Stimulated activated CD4-positive, alpha-beta T cell treated with anti-CD3 and anti-CD28 coated beads, Interleukin-4, amount 100 ng/mL, for 48 hours (primary cell): ENCODE data around the gene SEPTIN8.

ENCODE experiments used
- DNase-seq, 2 donors: peaks; one replicate each; pipeline ENCODE4 v3.0.0-alpha.2; 2020; ENCODE audit warnings: low read depth in 2 of 2

Gene SEPTIN8, protein sequence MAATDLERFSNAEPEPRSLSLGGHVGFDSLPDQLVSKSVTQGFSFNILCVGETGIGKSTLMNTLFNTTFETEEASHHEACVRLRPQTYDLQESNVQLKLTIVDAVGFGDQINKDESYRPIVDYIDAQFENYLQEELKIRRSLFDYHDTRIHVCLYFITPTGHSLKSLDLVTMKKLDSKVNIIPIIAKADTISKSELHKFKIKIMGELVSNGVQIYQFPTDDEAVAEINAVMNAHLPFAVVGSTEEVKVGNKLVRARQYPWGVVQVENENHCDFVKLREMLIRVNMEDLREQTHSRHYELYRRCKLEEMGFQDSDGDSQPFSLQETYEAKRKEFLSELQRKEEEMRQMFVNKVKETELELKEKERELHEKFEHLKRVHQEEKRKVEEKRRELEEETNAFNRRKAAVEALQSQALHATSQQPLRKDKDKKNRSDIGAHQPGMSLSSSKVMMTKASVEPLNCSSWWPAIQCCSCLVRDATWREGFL

DNA sequence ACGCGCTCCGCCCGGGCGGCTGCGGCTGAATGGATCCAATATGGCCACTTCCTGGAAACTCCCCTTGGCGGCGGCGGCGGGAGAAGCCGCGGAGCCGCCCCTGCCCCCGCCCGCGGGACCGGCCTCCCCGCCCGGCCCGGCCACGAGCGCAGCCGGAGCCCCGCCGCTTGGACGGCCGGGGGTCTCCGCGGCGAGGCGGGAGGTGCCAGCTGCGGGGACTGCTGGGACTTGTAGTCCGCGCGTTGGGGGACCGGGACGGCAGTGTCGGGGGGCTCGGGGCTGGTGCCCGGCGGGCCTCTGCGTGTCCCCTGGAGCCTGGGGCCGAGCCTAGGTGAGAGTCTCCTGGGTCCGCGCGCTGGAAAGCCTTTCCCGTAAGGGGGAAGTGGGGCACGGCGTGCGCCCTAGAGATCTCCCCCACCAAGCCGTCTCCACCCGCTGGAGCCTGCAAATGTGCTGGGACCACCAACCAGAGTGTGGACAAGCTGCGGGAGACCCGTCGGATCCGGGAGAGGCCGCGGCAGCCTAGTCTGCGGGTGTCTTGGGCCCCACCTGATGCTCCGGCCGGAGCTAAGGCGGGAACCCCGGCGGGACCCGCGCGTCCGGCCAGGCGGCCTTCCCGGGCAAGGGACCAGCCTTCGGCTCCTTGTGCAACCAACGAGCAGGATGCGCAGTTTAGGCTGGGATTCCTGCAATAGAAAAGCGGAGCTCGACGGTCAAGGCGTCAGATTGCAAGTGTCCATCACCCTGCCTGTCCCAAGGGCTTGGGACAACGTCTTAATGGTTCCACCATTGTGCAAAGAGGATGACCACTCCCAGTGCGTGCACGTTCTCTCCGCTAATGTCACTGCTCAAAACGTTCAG lies at the start of gene SEPTIN8:
Gene SEPTIN8 (minus strand): TSS at position 31 of the 861 bp plus-strand sequence. CDS start 102 bp downstream, outside the sequence.
- DNase-seq = peak; percentile 24 to 30

DNA sequence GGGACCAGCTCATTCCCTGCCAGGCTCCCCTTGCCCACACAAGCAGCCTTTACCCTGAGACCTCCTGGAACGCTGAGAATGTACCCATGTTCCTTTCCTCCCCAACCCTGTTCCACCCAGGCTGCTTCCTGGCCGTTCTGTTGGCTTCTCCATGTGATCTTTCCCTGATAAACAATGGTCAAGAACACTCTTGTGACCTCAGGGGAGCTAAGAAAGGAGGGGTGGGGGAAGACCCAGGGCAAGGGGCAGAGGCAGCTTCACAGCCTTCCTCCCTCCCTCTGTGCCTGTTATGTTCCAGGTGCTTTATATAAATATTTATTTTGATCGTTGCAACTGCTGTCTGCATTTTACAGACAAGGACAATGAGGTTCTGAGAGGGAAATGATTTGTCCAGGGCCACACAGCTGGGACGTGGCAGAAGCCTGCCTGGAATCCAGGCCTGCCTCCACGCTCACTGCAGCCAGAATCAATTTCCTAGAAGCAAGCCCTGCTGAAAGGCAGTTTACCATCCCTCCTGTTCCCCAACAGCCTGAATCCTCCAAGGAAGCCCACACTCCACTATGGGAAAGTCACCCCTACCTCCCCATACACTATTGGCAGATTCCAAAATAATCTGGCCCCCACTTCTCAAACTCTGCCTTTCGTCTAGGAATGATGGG lies 49.5 kb upstream of the SEPTIN8 start:
- DNase-seq = no peak

DNA sequence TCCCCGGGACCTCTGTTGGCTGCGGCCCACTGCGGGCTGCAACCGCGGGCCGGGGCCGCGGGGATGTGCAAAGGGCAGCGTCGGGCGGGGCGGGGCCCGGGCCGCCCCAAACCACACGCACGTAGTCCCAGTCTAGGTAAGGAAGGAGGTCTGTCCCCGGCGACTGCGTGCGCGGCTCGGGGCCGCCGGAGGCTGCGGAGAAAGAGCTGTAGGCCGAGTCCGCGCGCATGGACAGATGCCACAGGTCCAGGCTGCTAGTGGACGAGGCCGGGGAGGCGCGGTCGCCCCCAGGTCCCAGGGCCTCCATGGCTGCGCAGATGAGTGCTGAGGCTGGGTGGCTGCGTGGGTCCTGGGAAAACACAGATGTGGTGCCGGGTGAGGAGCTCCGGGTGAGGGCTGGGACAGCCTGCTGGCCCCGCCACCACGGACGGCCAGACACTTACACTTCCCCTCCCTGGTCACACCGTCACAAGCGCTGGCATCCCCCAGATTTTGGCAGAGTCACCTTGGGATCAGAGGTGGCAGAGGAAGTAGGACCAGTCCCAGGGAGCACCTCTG lies 48.9 kb upstream of the SEPTIN8 start:
- no peak for DNase-seq

DNA sequence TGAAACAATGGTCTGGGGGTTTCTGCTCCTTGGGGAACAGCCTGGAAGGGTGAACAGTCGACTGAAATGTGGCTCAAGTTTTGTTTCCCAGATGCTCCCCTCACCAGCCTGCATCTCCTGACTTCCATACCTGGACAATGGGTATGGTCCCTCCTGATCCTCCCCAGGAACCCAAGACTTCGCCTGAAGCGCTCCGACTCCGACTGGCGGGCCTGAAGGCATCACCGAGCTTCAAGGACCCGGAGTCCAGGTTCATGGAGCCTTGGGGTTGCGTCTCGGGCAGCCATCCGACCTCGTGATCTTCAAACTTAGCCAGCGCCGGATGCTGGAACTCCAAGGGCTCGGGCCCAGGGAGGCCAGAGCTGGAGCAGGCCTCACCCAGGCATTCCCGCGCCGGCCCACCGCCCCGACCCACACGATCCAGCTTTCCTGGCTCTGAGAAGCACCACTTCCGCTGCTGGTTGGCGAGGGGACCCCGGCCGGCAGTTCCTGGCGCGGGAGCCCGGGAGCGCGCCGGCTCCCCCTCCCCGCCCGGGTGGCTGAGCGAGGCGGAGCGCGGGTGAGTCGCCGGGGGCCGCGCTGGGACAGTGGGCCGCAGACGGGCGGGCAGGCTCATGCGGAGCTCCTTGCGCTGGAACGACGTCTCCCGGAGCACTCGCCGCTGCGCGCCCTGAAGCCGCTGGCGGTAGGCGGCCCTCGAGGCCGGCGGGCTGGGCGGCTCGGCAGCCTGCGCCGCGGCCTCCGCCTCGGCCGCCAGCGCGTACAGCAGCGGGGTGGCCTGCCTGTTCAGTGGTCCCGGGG lies 48.2 kb upstream of the SEPTIN8 start:
- no peak for DNase-seq

DNA sequence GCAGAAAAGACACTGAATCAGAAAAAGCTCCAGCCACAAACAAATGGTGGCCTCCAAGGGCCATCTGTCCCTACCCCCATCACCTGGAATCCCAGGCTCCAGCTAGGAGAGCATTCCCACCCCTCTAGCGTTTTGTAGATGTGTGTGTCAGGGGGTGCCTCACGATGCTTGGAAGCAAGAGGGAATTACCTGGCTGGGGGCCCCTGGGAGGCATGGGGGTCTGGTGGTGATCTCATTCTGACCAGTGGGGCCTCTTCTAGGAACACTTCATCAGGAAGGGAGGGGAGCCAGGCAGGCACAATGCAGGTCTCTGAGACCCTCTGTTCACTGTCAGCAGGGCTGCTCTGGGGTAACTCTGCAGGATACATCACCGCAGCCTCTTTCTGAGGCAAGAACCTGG lies 47.4 kb upstream of the SEPTIN8 start:
- no peak for DNase-seq

DNA sequence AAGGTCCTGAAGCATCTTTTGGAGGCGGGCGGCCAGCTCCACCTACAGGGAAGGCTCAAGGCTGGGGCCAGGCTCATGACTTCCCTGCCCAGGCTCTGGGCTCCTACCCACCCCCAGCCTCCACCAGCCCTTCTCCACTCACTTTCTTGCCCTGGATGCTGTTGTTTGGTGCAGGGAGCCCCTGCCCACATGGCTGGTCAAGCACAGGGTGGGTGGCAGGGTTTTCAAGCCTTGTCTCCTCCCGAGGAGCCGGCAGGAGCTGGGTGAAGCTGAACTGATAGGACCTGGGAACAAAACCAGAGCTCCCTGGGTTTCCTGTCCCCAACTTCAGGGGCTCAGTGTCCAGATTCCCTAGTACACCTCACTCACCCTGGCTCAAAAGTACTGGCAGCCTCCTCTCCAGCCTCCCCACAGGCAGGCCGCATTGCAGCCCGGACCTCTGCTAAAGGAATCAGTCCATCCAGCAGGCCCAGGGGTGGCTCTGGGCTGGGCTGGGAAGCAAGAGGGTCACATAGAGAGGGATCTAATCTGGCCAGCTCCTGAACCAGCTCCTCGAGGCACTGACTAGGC lies 46.5 kb upstream of the SEPTIN8 start:
- DNase-seq = no peak

DNA sequence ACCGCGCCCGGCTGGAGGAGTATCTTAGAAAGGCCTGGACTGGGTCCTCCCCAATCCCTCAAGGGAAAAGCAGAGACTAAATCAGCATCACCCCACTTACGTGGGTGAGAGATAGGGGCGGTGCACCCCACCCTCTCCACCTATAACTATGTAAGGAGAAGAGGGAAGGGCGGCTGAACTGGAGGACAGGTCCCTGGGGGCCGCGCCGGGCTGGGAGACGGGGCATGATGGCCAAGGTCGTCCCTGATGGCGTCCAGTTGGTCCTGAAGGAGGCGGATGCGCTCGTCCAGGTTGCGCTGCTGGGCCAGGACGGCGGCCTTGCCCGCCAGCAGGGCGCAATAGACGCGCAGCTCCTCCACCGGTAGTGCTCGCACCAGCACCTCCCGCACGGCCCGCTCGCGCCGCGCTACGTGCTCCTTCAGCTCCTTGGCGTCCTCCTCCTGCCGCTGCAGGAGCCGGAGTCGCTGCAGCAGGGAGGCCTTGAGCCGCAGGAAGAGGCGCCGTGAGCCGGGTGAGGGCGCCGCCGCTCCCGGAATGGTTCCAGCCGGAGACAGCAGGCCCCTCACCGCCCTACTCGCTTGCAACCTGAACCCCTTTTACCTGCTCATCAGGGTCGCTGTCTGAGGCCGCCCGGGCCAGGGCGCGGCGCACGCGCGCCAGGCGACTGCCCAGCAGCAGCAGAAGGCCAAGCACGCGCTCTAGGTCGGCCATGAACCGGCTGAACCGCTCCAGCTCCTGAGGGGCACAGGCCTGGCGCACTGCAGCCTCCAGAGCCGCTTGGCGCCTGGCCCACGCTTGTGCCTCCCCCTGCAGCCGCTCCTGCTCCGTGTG lies 45.8 kb upstream of the SEPTIN8 start:
- peak in 1 of 2 donors; percentile 19 for DNase-seq

DNA sequence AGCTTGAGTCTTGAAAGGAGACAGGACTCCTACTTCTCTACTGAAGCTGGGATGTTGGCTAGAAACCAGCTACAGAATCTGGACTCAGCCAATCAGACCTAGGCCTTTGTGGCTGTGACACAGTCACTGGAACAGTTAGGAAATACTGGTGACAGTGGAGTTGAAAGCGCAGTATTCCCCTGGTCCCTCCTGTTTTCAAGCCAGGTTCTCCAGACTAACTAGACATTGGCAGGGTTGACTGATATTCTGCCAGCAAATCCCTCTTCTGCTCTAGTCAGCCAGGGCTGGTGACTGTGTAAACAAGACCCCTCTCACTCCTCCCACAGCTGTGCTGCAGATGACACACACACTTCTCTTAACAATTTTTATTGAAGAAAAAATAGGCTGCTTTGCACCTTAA lies 44.8 kb upstream of the SEPTIN8 start:
- no peak for DNase-seq

DNA sequence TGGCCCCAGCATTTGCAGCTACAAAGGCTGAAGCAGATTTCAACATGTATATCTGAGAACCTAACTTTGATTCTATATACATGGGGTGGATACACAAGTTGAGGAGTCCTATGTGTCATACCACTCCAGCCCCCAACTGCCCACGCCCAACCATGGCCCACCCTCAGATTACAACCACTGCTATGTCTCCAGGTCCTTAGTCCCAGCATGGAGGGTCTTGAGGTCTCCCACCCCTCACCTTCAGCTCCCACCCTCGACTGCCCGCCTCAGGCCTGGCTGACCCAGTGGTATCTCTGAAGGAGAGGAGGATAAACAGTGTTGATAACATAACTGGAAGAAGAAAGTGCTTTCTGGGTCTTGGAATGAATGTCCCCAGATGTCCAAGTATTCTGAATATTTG lies 44.3 kb upstream of the SEPTIN8 start:
- no peak for DNase-seq

DNA sequence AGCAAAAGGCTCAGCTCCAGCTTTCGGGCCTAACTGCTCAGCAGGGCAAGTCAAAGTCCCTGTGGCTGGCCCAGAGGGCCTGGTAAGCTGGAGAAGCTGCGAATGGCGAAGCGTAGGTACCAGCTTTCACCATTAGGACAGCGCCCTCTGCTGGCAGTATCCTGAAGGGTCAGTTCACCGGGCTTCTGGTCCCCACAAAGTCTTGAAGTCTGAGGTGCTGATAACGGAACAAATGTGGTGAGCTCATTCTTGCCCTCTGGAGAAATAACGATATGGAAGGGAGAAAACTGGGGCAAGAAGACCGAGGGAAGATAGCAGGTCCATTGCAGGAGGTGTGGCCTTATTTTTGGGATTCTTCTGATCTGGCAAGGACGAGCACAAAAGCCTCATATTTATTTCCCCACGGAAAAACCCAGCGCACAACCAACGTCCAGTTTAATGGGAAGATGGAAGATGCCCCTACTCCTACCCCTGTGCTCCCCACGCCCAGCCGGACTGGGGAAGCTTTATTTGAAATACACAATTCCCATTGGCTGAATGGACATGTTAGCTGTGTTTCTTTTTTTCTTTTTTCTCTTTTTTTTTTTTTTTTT lies 43.2 kb upstream of the SEPTIN8 start:
- DNase-seq = peak; percentile 85 to 97

DNA sequence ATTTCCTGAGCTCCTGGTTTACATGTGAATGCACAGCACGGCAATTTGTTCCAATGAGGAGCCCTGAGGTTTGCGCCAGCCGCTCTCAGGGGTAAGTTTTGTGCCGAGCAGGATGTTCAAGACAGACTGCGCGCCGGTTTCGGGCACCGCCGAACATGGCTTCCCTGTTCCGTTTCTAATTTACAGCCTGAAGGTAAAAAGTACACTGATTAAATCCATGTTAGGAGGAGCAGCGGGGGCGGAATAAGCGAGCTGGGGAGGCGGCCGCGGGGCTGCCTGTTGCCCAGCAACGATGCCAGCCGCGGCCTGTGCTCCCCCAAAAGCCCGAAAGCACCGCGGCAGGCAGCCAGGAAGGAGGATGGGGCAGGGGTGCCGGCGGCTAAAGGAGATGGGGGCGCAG lies 42.4 kb upstream of the SEPTIN8 start:
- no peak for DNase-seq

DNA sequence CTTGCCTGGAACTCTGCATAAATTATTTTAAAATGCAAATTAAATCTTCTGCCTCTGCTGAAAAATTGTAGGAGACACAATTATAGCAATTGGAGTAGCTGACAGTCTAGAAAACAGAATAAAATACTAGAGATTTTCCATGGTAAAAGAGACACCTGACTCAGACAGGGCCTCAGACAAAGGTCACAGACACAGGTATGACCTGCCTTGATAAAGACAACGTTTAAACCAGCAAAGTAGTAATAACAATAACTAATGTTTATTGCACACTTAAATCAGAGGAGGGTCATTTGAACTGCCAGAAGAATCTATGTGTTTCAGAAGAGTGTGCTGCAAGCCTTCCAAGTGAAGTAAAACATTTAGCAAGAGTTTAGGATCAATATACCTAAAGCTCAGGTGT lies 40.0 kb upstream of the SEPTIN8 start:
- DNase-seq = no peak

DNA sequence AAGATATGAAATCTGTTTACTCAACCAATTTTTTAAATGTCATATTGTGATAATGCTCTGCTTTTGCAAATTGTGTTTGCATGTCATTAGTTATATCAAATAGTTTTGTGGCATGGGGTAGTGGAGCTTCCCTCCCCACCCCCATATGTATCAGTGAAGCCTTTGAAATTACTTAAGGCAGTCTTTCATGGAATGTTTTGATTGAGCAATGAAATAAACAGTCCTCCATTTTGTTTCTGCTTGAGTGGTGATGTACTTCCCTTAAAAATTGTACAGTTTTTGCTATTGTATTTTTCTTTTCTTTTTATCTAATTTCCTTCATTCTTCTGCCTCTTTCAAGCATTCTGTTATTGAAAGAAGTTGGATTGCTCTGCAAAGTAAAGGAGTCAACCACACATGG lies 39.5 kb upstream of the SEPTIN8 start:
- no peak for DNase-seq

DNA sequence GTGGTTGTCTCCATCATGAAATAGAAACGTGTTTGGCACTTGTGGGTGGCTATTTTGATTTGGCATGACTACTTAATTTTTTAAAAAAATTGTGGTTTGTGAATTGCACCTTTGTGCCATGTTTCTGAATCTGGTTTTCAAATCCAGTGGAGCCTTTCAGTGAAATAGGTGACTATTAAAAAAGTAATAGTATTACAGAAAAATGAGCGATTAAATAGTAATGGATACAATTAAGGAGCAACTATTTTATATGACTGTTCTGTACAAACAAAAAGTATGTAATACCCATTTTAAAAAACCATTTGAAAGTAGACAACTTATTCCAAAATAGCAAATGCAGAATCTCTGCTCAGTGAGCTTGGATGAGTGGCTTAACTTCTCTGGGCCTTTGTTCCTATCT lies 39.0 kb upstream of the SEPTIN8 start:
- DNase-seq = no peak

DNA sequence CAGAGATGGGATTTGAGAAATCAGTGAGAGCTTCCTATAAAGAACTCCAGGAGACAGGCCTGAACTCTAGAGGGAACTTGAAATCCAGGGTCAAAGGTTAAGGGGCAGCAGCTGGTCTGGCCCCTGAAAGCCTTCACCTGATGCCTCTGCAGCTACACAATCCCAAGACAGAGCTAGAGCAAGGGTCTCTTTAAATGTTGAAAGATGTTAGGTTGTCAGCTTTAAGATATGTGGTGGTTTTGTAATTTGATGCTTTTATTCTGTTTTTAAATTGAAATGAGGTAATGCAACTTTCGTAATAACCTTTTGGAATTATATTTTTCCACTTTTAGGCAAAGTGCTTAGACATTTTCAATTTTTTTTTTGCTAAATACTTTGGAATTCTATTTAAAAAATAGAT lies 38.4 kb upstream of the SEPTIN8 start:
- no peak for DNase-seq

DNA sequence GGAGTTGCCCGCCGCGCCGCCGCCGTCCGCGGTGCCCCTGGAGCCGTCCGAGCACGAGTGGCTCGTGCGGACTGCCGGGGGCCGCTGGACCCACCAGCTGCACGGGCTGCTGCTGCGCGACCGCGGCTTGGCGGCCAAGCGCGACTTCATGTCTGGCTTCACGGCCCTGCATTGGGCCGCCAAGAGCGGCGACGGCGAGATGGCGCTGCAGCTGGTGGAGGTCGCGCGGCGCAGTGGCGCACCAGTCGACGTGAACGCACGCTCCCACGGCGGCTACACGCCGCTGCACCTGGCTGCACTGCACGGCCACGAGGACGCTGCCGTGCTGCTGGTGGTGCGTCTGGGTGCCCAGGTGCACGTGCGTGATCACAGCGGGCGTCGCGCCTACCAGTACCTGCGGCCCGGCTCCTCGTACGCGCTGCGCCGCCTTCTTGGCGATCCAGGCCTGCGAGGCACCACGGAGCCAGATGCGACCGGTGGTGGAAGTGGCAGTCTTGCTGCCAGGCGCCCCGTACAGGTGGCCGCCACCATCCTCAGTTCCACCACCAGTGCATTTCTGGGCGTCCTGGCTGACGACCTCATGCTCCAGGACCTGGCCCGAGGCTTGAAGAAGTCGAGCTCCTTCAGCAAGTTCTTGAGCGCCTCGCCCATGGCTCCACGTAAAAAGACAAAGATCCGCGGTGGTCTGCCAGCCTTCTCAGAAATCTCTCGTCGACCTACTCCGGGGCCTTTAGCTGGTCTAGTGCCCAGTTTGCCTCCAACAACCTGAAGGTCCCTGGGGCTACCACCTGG lies 37.7 kb upstream of the SEPTIN8 start:
- no peak for DNase-seq

DNA sequence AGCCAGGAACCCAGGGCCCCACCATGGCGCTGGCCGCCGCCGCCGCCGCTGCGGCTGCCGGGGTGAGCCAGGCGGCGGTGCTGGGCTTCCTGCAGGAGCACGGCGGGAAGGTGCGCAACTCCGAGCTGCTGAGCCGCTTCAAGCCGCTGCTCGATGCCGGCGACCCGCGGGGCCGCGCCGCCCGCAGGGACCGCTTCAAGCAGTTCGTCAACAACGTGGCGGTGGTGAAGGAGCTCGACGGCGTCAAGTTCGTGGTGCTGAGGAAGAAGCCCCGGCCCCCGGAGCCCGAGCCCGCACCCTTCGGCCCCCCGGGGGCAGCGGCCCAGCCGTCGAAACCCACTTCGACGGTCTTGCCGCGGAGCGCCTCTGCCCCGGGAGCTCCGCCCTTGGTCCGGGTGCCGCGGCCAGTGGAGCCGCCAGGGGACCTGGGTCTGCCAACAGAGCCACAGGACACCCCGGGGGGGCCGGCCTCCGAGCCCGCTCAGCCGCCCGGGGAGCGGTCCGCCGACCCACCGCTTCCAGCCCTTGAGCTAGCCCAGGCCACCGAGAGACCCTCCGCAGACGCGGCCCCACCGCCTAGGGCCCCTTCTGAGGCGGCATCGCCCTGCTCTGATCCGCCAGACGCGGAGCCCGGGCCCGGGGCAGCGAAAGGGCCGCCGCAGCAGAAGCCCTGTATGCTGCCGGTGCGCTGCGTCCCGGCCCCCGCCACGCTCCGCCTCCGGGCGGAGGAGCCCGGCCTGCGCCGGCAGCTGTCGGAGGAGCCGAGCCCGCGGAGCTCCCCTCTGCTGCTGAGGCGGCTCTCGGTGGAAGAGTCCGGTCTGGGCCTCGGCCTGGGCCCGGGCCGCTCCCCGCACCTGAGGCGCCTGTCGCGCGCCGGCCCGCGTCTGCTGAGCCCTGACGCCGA lies 36.8 kb upstream of the SEPTIN8 start:
- DNase-seq = peak in 1 of 2 donors; percentile 19
